A673 (cell line): Measurements from ENCODE around the gene ICOS. TPM values are rescaled to one million over a fixed set of nuclear protein-coding genes. Genes with fewer than 3 reads are reported as not detected.

ENCODE experiments used
- BruUV-seq: library from RNA; stranded (reverse); fragments of 400-500 nt; replicated peaks from 2 replicates; lab custom pipeline; 2021; lab: Mats Ljungman, UMichigan
- CTCF ChIA-PET: fragments of 300-600 bp; sonication (Branson Sonifier 250); formaldehyde crosslinking; loops from one replicate; lab custom pipeline; 2022; ENCODE audit warnings: antibody characterized with exemption; lab: Charles Lee
- POLR2A ChIA-PET: fragments of 300-600 bp; sonication (Branson Sonifier 250); formaldehyde crosslinking; loops from one replicate; lab custom pipeline; 2022; ENCODE audit warnings: antibody characterized with exemption; ENCODE audit not compliant: low non-redundant PET; lab: Charles Lee
- DNase-seq: peaks from one replicate; pipeline ENCODE4 v3.0.0-alpha.2; 2015; ENCODE audit warnings: low spot score
- H3K27ac ChIP-seq: fragments of 200-600 bp; sonication (generic); 2 replicates; pipeline ENCODE4 v1.5.1; 2016; ENCODE audit warnings: mixed run types, low read depth, mild to moderate bottlenecking, mixed read lengths, antibody characterized with exemption, low read length; ENCODE audit not compliant: poor library complexity, severe bottlenecking
- H3K27me3 ChIP-seq: fragments of 200-600 bp; sonication (generic); replicated peaks from 2 replicates; pipeline ENCODE4 v1.6.1; 2017; ENCODE audit warnings: mixed run types, low read depth, mild to moderate bottlenecking, mixed read lengths, antibody characterized with exemption, low read length; ENCODE audit not compliant: insufficient read depth, poor library complexity
- H3K36me3 ChIP-seq: fragments of 200-600 bp; sonication (generic); 2 replicates; pipeline ENCODE4 v1.6.1; 2016; ENCODE audit warnings: mixed run types, mild to moderate bottlenecking, mixed read lengths, antibody characterized with exemption, low read length; ENCODE audit not compliant: insufficient read depth, poor library complexity, severe bottlenecking
- H3K4me1 ChIP-seq: fragments of 200-600 bp; sonication (generic); 2 replicates; pipeline ENCODE4 v1.6.1; 2017; ENCODE audit warnings: mixed run types, mild to moderate bottlenecking, mixed read lengths, antibody characterized with exemption, low read length; ENCODE audit not compliant: insufficient read depth, poor library complexity, severe bottlenecking
- H3K4me3 ChIP-seq: fragments of 200-600 bp; sonication (generic); 2 replicates; pipeline ENCODE4 v1.5.1; 2016; ENCODE audit warnings: low read depth, mixed run types, mild to moderate bottlenecking, mixed read lengths, low read length; ENCODE audit not compliant: poor library complexity, severe bottlenecking
- H3K9me3 ChIP-seq: fragments of 200-600 bp; sonication (generic); 2 replicates; pipeline ENCODE4 v1.6.1; 2016; ENCODE audit warnings: mixed run types, low read depth, mild to moderate bottlenecking, mixed read lengths, antibody characterized with exemption, low read length; ENCODE audit not compliant: poor library complexity, severe bottlenecking
- CTCF ChIP-seq: fragments of 300-800, 200-600 bp; sonication (generic); conservative IDR thresholded peaks from 2 replicates; pipeline ENCODE4 v1.5.1; 2017; ENCODE audit warnings: low read depth, mild to moderate bottlenecking, antibody characterized with exemption, low read length, moderate library complexity, mixed read lengths
- EZH2 ChIP-seq: fragments of 200-600 bp; sonication (generic); IDR thresholded peaks from 2 replicates; pipeline ENCODE4 v1.6.1; 2017; ENCODE audit warnings: borderline replicate concordance, low read depth, mild to moderate bottlenecking, mixed read lengths, antibody characterized with exemption, low read length; ENCODE audit not compliant: poor library complexity, severe bottlenecking
- intact Hi-C: fragments of 100-400 bp; cut with micrococcal nuclease; formaldehyde crosslinking; loops from one replicate; pipeline ENCODE4 v1.10.0; 2022; ENCODE audit not compliant: unreplicated experiment
- total RNA-seq: library from RNA; stranded (reverse); gene quantifications from 2 replicates; pipeline ENCODE4 v1.2.3, GENCODE V29; 2021

Gene ICOS
- total RNA-seq, 1 experiment from 2014 or later, result not detected

GRCh38 chr2:203908066-203908796 is 28.3 kb upstream of the ICOS start:
- intact Hi-C loops, result loop anchor here (5.0 to 10.0 kb wide), 2 partner anchors 453 to 1321 kb away; no protein-coding TSS in a partner anchor
- POLR2A ChIA-PET, result no interaction called here
- no peak overlapping the region for H3K27ac ChIP-seq
- H3K4me1 ChIP-seq, result no peaks in the 10 kb centered on the region
- H3K27me3 ChIP-seq, result no peaks in the 10 kb centered on the region
- H3K9me3 ChIP-seq, result no peaks in the 10 kb centered on the region
- no peaks in the 10 kb centered on the region for H3K36me3 ChIP-seq
- CTCF ChIA-PET, result no interaction called here
- H3K4me3 ChIP-seq, result no peak overlapping the region
- no peak for TF ChIP-seq EZH2
- TF ChIP-seq CTCF, result no peak
- no peak for DNase-seq
- no TSS peak for BruUV-seq

- Histone ChIP-seq H3K4me1 (no peaks in the 10 kb centered on the region), H3K9me3 (no peaks in the 10 kb centered on the region), H3K27ac (no peak overlapping the region), H3K36me3 (no peaks in the 10 kb centered on the region), H3K4me3 (no peak overlapping the region), H3K27me3 (no peaks in the 10 kb centered on the region)
- DNase-seq, result no peak
- ChIA-PET POLR2A (no interaction called here), CTCF (no interaction called here)
- TF ChIP-seq EZH2 (no peak), CTCF (no peak)
- intact Hi-C loops, result loop anchor here (5.0 to 10.0 kb wide), 2 partner anchors 454 to 1321 kb away; no protein-coding TSS in a partner anchor
- BruUV-seq, result no TSS peak
These were observed 27.8 kb upstream of the ICOS start for GRCh38 chr2:203908797-203909185.

GRCh38 chr2:203909261-203909967 is 27.1 kb upstream of the ICOS start:
- H3K4me3 ChIP-seq, result no peak overlapping the region
- ChIA-PET CTCF (interaction anchor here (0.6 to 1.0 kb wide), 2 partner anchors 94 to 102 kb away, joined by 3 read pairs; no protein-coding TSS in a partner anchor), POLR2A (interaction anchor here (0.7 kb wide), 1 partner anchor 954 kb away, joined by 4 read pairs; no protein-coding TSS in a partner anchor)
- H3K36me3 ChIP-seq, result no peaks in the 10 kb centered on the region
- no peaks in the 10 kb centered on the region for H3K9me3 ChIP-seq
- peak; percentile 82 for TF ChIP-seq CTCF
- no peak for TF ChIP-seq EZH2
- no peak overlapping the region for H3K27ac ChIP-seq
- intact Hi-C loops, result loop anchor here (5.0 to 10.0 kb wide), 2 partner anchors 455 to 1322 kb away; no protein-coding TSS in a partner anchor
- no peaks in the 10 kb centered on the region for H3K4me1 ChIP-seq
- no peaks in the 10 kb centered on the region for H3K27me3 ChIP-seq
- peak; percentile 63 for DNase-seq
- BruUV-seq, result no TSS peak
